ENCODE measurements around the gene EIF3B. TPM values are rescaled to one million over a fixed set of nuclear protein-coding genes. Genes with fewer than 3 reads are reported as not detected.

Gene EIF3B
- total and polyA plus RNA-seq, 3 experiments from 2014 or later, result 129 to 293 (median 284) TPM

GRCh38 chr7:2417981-2418481, 63.4 kb downstream of the EIF3B start:
- H3K27me3 Mint-ChIP-seq, result no peaks in the 10 kb centered on the region
- no peaks in the 10 kb centered on the region for H3K9me3 ChIP-seq (ENCODE audit: low read length)
- H3K9me3 Mint-ChIP-seq, result no peaks in the 10 kb centered on the region
- H3K27ac Mint-ChIP-seq, result peak overlapping the region; percentile 71 to 97 (median 90)
- no peaks in the 10 kb centered on the region for H3K36me3 ChIP-seq (ENCODE audit: insufficient read depth, low read length)
- no peaks in the 10 kb centered on the region for H3K27me3 ChIP-seq (ENCODE audit: insufficient read depth, low read length, poor library complexity, severe bottlenecking)
- ChIA-PET CTCF (interaction anchor here (1.0 to 2.9 kb wide), 3 partner anchors 11 to 51 kb away, joined by 4 to 14 read pairs (median 10); no protein-coding TSS in a partner anchor), POLR2A (interaction anchor here (2.6 kb wide), 1 partner anchor 11 kb away, joined by 20 read pairs; no protein-coding TSS in a partner anchor)
- peaks cover 0 to 23% (median 7%) of the 10 kb centered on the region in 3 donors for H3K36me3 Mint-ChIP-seq
- DNase-seq, result peak; percentile 32 to 85 (median 70)
- H3K27ac ChIP-seq (ENCODE audit: low read depth, low read length), result peak overlapping the region; percentile 35
- peaks cover 19% of the 10 kb centered on the region for H3K4me1 ChIP-seq (ENCODE audit: insufficient read depth, low read length)
- H3K4me3 Mint-ChIP-seq, result peak overlapping the region; percentile 5 to 90 (median 72)
- peaks cover 47 to 62% (median 52%) of the 10 kb centered on the region in 3 donors for H3K4me1 Mint-ChIP-seq
- no peak overlapping the region for H3K4me3 ChIP-seq (ENCODE audit: low read length)

DNA sequence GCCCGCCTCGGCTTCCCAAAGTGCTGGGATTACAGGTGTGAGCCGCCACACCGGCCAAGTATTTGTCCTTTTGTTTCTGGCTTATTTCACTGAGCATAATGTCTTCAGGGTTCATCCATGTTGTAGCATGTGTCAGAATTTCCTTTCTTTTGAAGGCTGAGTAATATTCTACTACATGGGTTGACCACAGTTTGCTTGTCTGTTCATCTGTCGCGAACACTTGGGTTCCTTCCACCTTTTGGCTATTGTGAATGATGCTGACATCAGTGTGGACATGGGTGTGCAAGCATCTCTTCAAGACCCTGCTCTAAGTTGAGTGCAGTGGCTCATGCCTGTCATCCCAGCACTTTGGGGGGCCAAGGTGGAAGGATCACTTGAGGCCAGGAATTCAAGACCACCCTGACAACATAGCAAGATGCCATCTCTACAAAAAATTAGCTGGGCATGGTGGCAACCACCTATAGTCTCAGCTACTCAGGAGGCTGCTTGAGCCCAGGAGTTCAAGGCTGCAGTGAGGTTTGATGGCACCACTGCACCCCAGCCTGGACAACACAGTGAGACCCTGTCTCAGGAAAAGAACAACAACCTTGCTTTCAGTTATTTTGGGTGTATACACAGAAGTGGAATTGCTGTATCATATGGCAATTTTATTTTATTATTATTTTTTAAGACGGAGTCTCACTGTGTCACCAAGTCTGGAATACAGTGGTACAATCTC, 65.7 kb downstream of the EIF3B start:
- ChIA-PET POLR2A (no interaction called here), CTCF (interaction anchor here (0.7 to 1.6 kb wide), 3 partner anchors 11 to 82 kb away, joined by 3 to 4 read pairs (median 3); no protein-coding TSS in a partner anchor)
- Mint-ChIP-seq H3K36me3 (peaks cover 0 to 29% (median 7%) of the 10 kb centered on the region in 3 donors), H3K4me1 (peaks cover 35 to 63% (median 43%) of the 10 kb centered on the region in 3 donors), H3K9me3 (no peaks in the 10 kb centered on the region), H3K4me3 (peak overlapping the region in 2 of 7 donors; percentile 17 to 27), H3K27ac (peak overlapping the region in 4 of 8 donors; percentile 52 to 80 (median 66)), H3K27me3 (no peaks in the 10 kb centered on the region)
- Histone ChIP-seq H3K4me1 (ENCODE audit: insufficient read depth, low read length) (peaks cover 19% of the 10 kb centered on the region), H3K9me3 (ENCODE audit: low read length) (no peaks in the 10 kb centered on the region), H3K36me3 (ENCODE audit: insufficient read depth, low read length) (no peaks in the 10 kb centered on the region), H3K27me3 (ENCODE audit: insufficient read depth, low read length, poor library complexity, severe bottlenecking) (no peaks in the 10 kb centered on the region), H3K4me3 (ENCODE audit: low read length) (no peak overlapping the region), H3K27ac (ENCODE audit: low read depth, low read length) (no peak overlapping the region)
- no peak for DNase-seq

DNA sequence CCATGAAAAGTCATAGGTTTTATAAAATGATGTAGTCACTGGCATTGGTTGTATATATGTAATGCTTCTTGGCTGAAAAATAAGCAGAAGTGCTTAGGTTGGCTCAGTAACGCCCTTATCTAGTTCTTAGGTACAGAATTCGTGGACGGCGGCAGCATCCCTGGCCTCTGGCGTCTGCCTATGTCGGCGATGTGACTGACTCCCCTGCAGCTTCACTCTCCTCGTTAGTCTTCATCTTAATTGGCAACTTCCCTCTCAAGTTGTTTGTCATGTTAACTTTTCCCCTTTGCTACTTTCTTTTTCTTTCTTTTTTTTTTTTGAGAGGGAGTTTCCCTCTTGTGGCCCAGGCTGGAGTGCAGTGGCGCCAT, 67.3 kb downstream of the EIF3B start:
- Histone ChIP-seq H3K36me3 (ENCODE audit: insufficient read depth, low read length) (no peaks in the 10 kb centered on the region), H3K4me1 (ENCODE audit: insufficient read depth, low read length) (peaks cover 17% of the 10 kb centered on the region), H3K27me3 (ENCODE audit: insufficient read depth, low read length, poor library complexity, severe bottlenecking) (no peaks in the 10 kb centered on the region), H3K9me3 (ENCODE audit: low read length) (no peaks in the 10 kb centered on the region), H3K27ac (ENCODE audit: low read depth, low read length) (no peak overlapping the region), H3K4me3 (ENCODE audit: low read length) (no peak overlapping the region)
- Mint-ChIP-seq H3K36me3 (peaks cover 0 to 25% (median 2%) of the 10 kb centered on the region in 3 donors), H3K27ac (peak overlapping the region in 4 of 8 donors; percentile 35 to 83 (median 60)), H3K9me3 (no peaks in the 10 kb centered on the region), H3K4me3 (no peak overlapping the region), H3K4me1 (peaks cover 36 to 61% (median 44%) of the 10 kb centered on the region in 3 donors), H3K27me3 (no peaks in the 10 kb centered on the region)
- ChIA-PET CTCF (interaction anchor here (1.6 kb wide), 1 partner anchor 9 kb away, joined by 4 read pairs; no protein-coding TSS in a partner anchor), POLR2A (no interaction called here)
- DNase-seq, result no peak

GRCh38 chr7:2425749-2426148, 71.1 kb downstream of the EIF3B start:
- no peak for DNase-seq
- Mint-ChIP-seq H3K9me3 (no peaks in the 10 kb centered on the region), H3K27ac (peak overlapping the region in 2 of 8 donors; percentile 32 to 68), H3K36me3 (peaks cover 0 to 24% (median 0%) of the 10 kb centered on the region in 3 donors), H3K4me1 (peaks cover 30 to 54% (median 42%) of the 10 kb centered on the region in 3 donors), H3K27me3 (no peaks in the 10 kb centered on the region), H3K4me3 (peak overlapping the region in 1 of 7 donors; percentile 33)
- Histone ChIP-seq H3K4me1 (ENCODE audit: insufficient read depth, low read length) (no peaks in the 10 kb centered on the region), H3K36me3 (ENCODE audit: insufficient read depth, low read length) (no peaks in the 10 kb centered on the region), H3K27me3 (ENCODE audit: insufficient read depth, low read length, poor library complexity, severe bottlenecking) (no peaks in the 10 kb centered on the region), H3K27ac (ENCODE audit: low read depth, low read length) (no peak overlapping the region), H3K9me3 (ENCODE audit: low read length) (no peaks in the 10 kb centered on the region), H3K4me3 (ENCODE audit: low read length) (no peak overlapping the region)
- POLR2A ChIA-PET, result no interaction called here
- CTCF ChIA-PET, result interaction anchor here (1.0 to 1.3 kb wide), 2 partner anchors 25 to 284 kb away, joined by 4 to 5 read pairs; no protein-coding TSS in a partner anchor

Other genes with a start within 250 kb of the EIF3B start
- 10 to 100 TPM; 43.6 to 47.3 TPM for gene MAD1L1, start 121.9 kb upstream of the EIF3B start, total RNA-seq
- 185 TPM for gene MAD1L1, start 121.9 kb upstream of the EIF3B start, polyA plus RNA-seq
- gene MRM2, start 112.6 kb upstream of the EIF3B start, total RNA-seq, result 10 to 100 TPM; 51.6 to 54.2 TPM
- gene MRM2, start 112.6 kb upstream of the EIF3B start, polyA plus RNA-seq, result 35.6 TPM
- gene NUDT1, start 112.6 kb upstream of the EIF3B start, total RNA-seq, result 10 to 100 TPM; 83.1 to 89.8 TPM
- 52.7 TPM for gene NUDT1, start 112.6 kb upstream of the EIF3B start, polyA plus RNA-seq
- 10 to 100 TPM; 40.3 to 42.3 TPM for gene SNX8, start 40.4 kb upstream of the EIF3B start, total RNA-seq
- gene SNX8, start 40.4 kb upstream of the EIF3B start, polyA plus RNA-seq, result 6.5 TPM
- gene CHST12, start 48.8 kb downstream of the EIF3B start, total RNA-seq, result 1 to 10 TPM; 7.7 to 8.3 TPM
- 63.0 TPM for gene CHST12, start 48.8 kb downstream of the EIF3B start, polyA plus RNA-seq
- not detected for gene GRIFIN, start 121.6 kb downstream of the EIF3B start, total RNA-seq
- not detected for gene GRIFIN, start 121.6 kb downstream of the EIF3B start, polyA plus RNA-seq
- gene LFNG, start 164.9 kb downstream of the EIF3B start, total RNA-seq, result 10 to 100 TPM; 28.0 to 30.8 TPM
- 2.0 TPM for gene LFNG, start 164.9 kb downstream of the EIF3B start, polyA plus RNA-seq
- gene BRAT1, start 200.7 kb downstream of the EIF3B start, total RNA-seq, result 10 to 100 TPM; 35.0 to 38.8 TPM
- gene BRAT1, start 200.7 kb downstream of the EIF3B start, polyA plus RNA-seq, result 41.9 TPM
- gene IQCE, start 204.2 kb downstream of the EIF3B start, total RNA-seq, result 10 to 100 TPM in 1 of 2 experiments, 1 to 10 TPM in 1; 9.6 to 10.4 TPM
- 4.1 TPM for gene IQCE, start 204.2 kb downstream of the EIF3B start, polyA plus RNA-seq